SK-N-SH treated with all-trans-retinoic acid at 6 μM for 48 hours (cell line): ENCODE measurements around the gene PTPRN2.

Experiments
- ATAC-seq: fragments of 200-7000 bp; cut with Tn5 transposase; 3 replicates; pipeline ENCODE4 v1.9.1; 2020; ENCODE audit warnings: mild to moderate bottlenecking, moderate library complexity
- ARNTL ChIP-seq: fragments of 450-650 bp; formaldehyde crosslinking; IDR thresholded peaks from 2 replicates; pipeline ENCODE4 v1.5.0; 2020; ENCODE audit warnings: low read depth, mild to moderate bottlenecking, moderate library complexity, borderline replicate concordance
- CSDC2 ChIP-seq: fragments of 250-450 bp; sonication (Bioruptor Pico); IDR thresholded peaks from 2 replicates; pipeline ENCODE4 v1.5.0; 2020; ENCODE audit warnings: mild to moderate bottlenecking, moderate library complexity
- CSRNP3 ChIP-seq: fragments of 250-450 bp; sonication (Bioruptor Pico); IDR thresholded peaks from 2 replicates; pipeline ENCODE4 v1.5.1; 2021; ENCODE audit warnings: mild to moderate bottlenecking, moderate library complexity
- ESRRG ChIP-seq: fragments of 250-450 bp; sonication (Bioruptor Pico); IDR thresholded peaks from 2 replicates; pipeline ENCODE4 v1.6.1; 2021; ENCODE audit warnings: mild to moderate bottlenecking
- GLIS3 ChIP-seq: fragments of 250-450 bp; sonication (Bioruptor Pico); IDR thresholded peaks from 2 replicates; pipeline ENCODE4 v1.5.0; 2020; ENCODE audit warnings: mild to moderate bottlenecking, moderate library complexity
- OSR1 ChIP-seq: fragments of 250-450 bp; sonication (Bioruptor Pico); IDR thresholded peaks from 2 replicates; pipeline ENCODE4 v1.8.0; 2022; ENCODE audit warnings: moderate library complexity, mild to moderate bottlenecking, inconsistent platforms
- PATZ1 ChIP-seq: fragments of 250-450 bp; sonication (Bioruptor Pico); IDR thresholded peaks from 2 replicates; pipeline ENCODE4 v1.8.0; 2020; ENCODE audit warnings: mild to moderate bottlenecking, moderate library complexity, borderline replicate concordance
- PPARA ChIP-seq: fragments of 250-450 bp; sonication (Bioruptor Pico); IDR thresholded peaks from 2 replicates; pipeline ENCODE4 v1.5.0; 2020; ENCODE audit warnings: mild to moderate bottlenecking, borderline replicate concordance
- RARB ChIP-seq: fragments of 250-450 bp; sonication (Bioruptor Pico); IDR thresholded peaks from 2 replicates; pipeline ENCODE4 v1.8.0; 2021; ENCODE audit warnings: mild to moderate bottlenecking, moderate library complexity
- SNAI2 ChIP-seq: fragments of 250-450 bp; sonication (Bioruptor Pico); IDR thresholded peaks from 2 replicates; pipeline ENCODE4 v1.5.0; 2020; ENCODE audit warnings: mild to moderate bottlenecking, moderate library complexity
- TCF4 ChIP-seq: fragments of 250-450 bp; sonication (Bioruptor Pico); IDR thresholded peaks from 2 replicates; pipeline ENCODE4 v1.8.0; 2021; ENCODE audit warnings: mild to moderate bottlenecking, moderate library complexity, borderline replicate concordance
- TOX ChIP-seq: fragments of 250-450 bp; sonication (Bioruptor Pico); IDR thresholded peaks from 2 replicates; pipeline ENCODE4 v1.8.0; 2021; ENCODE audit warnings: mild to moderate bottlenecking, moderate library complexity, borderline replicate concordance
- TSHZ2 ChIP-seq: fragments of 250-450 bp; sonication (Bioruptor Pico); IDR thresholded peaks from 2 replicates; pipeline ENCODE4 v1.5.0; 2020; ENCODE audit warnings: mild to moderate bottlenecking, moderate library complexity
- ZC3H10 ChIP-seq: fragments of 250-450 bp; sonication (Bioruptor Pico); IDR thresholded peaks from 2 replicates; pipeline ENCODE4 v1.5.1; 2021; ENCODE audit warnings: mild to moderate bottlenecking, moderate library complexity
- ZFP3 ChIP-seq: fragments of 250-450 bp; sonication (Bioruptor Pico); IDR thresholded peaks from 2 replicates; pipeline ENCODE4 v1.5.0; 2020; ENCODE audit warnings: mild to moderate bottlenecking, moderate library complexity
- ZFP30 ChIP-seq: fragments of 450-650 bp; formaldehyde crosslinking; IDR thresholded peaks from 2 replicates; pipeline ENCODE4 v1.5.0; 2022; ENCODE audit warnings: mild to moderate bottlenecking, moderate library complexity
- ZNF70 ChIP-seq: fragments of 450-650 bp; formaldehyde crosslinking; IDR thresholded peaks from 2 replicates; pipeline ENCODE4 v1.5.0; 2020; ENCODE audit warnings: mild to moderate bottlenecking, moderate library complexity
- ZNF8 ChIP-seq: fragments of 450-650 bp; formaldehyde crosslinking; IDR thresholded peaks from 2 replicates; pipeline ENCODE4 v1.5.0; 2020; ENCODE audit warnings: mild to moderate bottlenecking, moderate library complexity
- TF ChIP-seq, protein P1 (sequence below): fragments of 250-450 bp; sonication (Bioruptor Pico); IDR thresholded peaks from 2 replicates; pipeline ENCODE4 v1.8.0; 2021; ENCODE audit warnings: low read depth, mild to moderate bottlenecking, moderate library complexity, borderline replicate concordance

Gene PTPRN2

DNA sequence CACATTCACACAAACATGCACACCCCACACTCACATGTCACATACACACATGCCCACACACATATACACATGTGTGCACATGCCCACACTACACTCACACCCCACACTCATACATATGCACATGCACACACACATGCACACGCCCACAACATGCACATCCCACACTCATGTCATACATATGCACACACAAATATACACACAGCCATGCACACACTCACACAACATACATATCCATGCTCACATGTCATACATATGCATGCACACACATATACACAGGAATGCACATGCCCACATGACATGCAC, 1031.0 kb downstream of the PTPRN2 start:
- no peak for ATAC-seq
- TF ChIP-seq PPARA, result no peak
- no peak for TF ChIP-seq ZFP3 (CRISPR knock-in tag)
- no peak for TF ChIP-seq CSRNP3
- TF ChIP-seq TOX (CRISPR knock-in tag), result no peak
- TF ChIP-seq ESRRG (CRISPR knock-in tag), result no peak
- no peak for TF ChIP-seq OSR1 (CRISPR knock-in tag)
- no peak for TF ChIP-seq ZFP30 (CRISPR knock-in tag)

DNA sequence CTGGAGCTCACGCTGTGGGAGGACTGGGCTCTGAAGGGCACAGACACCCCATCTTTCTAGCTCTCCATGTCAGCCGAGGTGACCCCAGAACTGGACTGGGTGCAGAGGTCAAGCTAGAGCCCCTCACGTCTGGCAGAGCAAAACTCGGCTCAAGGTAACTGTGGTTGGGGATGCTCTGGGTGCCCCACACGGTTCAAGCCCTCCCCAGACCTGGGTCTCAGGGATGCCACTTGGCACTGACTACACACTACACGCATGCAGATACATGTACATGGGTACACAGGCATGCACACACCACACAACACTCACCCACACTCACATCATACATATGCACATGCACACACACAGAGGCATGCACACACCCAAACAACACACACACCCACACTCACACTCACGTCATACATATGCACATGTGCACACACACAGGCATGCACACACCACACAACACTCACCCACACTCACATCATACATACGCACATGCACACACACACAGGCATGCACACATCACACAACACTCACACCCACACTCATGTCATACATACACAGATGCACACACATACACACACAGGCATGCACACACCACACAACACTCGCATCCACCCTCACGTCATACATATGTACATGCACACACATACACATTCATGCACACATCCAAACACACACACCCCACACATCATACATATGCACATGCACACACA, 1031.5 kb downstream of the PTPRN2 start:
- ATAC-seq, result no peak

GRCh38 chr7:157555313-157555712, 1032.3 kb downstream of the PTPRN2 start:
- no peak for ATAC-seq
- TF ChIP-seq OSR1 (CRISPR knock-in tag), result no peak
- no peak for TF ChIP-seq RARB (CRISPR knock-in tag)
- TF ChIP-seq ZNF8 (CRISPR knock-in tag), result no peak
- TF ChIP-seq, protein P1, sequence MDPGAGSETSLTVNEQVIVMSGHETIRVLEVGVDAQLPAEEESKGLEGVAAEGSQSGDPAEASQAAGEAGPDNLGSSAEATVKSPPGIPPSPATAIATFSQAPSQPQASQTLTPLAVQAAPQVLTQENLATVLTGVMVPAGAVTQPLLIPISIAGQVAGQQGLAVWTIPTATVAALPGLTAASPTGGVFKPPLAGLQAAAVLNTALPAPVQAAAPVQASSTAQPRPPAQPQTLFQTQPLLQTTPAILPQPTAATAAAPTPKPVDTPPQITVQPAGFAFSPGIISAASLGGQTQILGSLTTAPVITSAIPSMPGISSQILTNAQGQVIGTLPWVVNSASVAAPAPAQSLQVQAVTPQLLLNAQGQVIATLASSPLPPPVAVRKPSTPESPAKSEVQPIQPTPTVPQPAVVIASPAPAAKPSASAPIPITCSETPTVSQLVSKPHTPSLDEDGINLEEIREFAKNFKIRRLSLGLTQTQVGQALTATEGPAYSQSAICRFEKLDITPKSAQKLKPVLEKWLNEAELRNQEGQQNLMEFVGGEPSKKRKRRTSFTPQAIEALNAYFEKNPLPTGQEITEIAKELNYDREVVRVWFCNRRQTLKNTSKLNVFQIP (CRISPR knock-in tag), result no peak
- no peak for TF ChIP-seq GLIS3 (CRISPR knock-in tag)
- TF ChIP-seq CSRNP3, result no peak
- TF ChIP-seq TCF4 (CRISPR knock-in tag), result no peak
- TF ChIP-seq TSHZ2 (CRISPR knock-in tag), result no peak
- TF ChIP-seq PATZ1 (CRISPR knock-in tag), result no peak
- no peak for TF ChIP-seq ZFP30 (CRISPR knock-in tag)
- no peak for TF ChIP-seq SNAI2 (CRISPR knock-in tag)
- no peak for TF ChIP-seq ZNF70 (CRISPR knock-in tag)

More for the DNA sequence above, 1031.5 kb downstream of the PTPRN2 start:
- TF ChIP-seq ZC3H10 (CRISPR knock-in tag) (no peak), ARNTL (no peak), TOX (CRISPR knock-in tag) (no peak), OSR1 (CRISPR knock-in tag) (no peak), SNAI2 (CRISPR knock-in tag) (no peak), ZNF8 (CRISPR knock-in tag) (no peak), CSDC2 (CRISPR knock-in tag) (no peak)
